BJ (cell line): ENCODE data around the gene STIM1. TPM values are rescaled to one million over a fixed set of nuclear protein-coding genes. Genes with fewer than 3 reads are reported as not detected.
"Not testable (repeated sequence)": the region's sequence is repeated elsewhere in the genome, so short reads cannot be mapped to it uniquely, and the experiment has no call there.

Experiments used
- CTCF ChIA-PET: fragments of 350-600 bp; formaldehyde crosslinking; extraction: SDS; loops from one replicate; lab custom pipeline; 2021; ENCODE audit warnings: antibody characterized with exemption, inconsistent platforms; lab: Yijun Ruan, JAX
- POLR2A ChIA-PET: fragments of 300-600 bp; sonication (Branson Sonifier 250); formaldehyde crosslinking; extraction: SDS; loops from one replicate; lab custom pipeline; 2021; ENCODE audit warnings: antibody characterized with exemption; lab: Charles Lee
- DNase-seq: peaks from one replicate; pipeline ENCODE4 v3.0.0-alpha.2; 2011; ENCODE audit warnings: low read depth
- H3K27me3 ChIP-seq: 2 replicates; pipeline ENCODE4 v1.6.0; 2011; ENCODE audit warnings: low read length; ENCODE audit not compliant: control insufficient read depth, insufficient read depth
- H3K36me3 ChIP-seq: 2 replicates; pipeline ENCODE4 v1.5.1; 2011; ENCODE audit warnings: low read length; ENCODE audit not compliant: control insufficient read depth, insufficient read depth
- H3K4me3 ChIP-seq: 2 replicates; pipeline ENCODE4 v1.5.1; 2011; ENCODE audit warnings: low read depth, mild to moderate bottlenecking, control low read depth, low read length
- CTCF ChIP-seq: IDR thresholded peaks from 2 replicates; pipeline ENCODE4 v1.5.1; 2011; ENCODE audit warnings: low read depth, mild to moderate bottlenecking, control low read depth, inconsistent platforms, low read length, moderate library complexity; ENCODE audit not compliant: insufficient read depth
- polyA plus RNA-seq: library from polyadenylated mRNA; depleted of rRNA; stranded (reverse); fragments of >200 nt; gene quantifications from 2 replicates; pipeline ENCODE4 v1.2.3, GENCODE V29; 2011

The STIM1 gene
- polyA plus RNA-seq, 1 experiment = 54.6 TPM

GRCh38 chr11:3896644-3897043 is 41.2 kb downstream of the STIM1 start:
- TF ChIP-seq CTCF = no peak
- Histone ChIP-seq H3K36me3 (no peaks in the 10 kb centered on the region), H3K27me3 (no peaks in the 10 kb centered on the region), H3K4me3 (no peak overlapping the region)
- no peak for DNase-seq
- POLR2A ChIA-PET = no interaction called here
- CTCF ChIA-PET = interaction anchor here (0.9 to 2.8 kb wide), 5 partner anchors 9 to 55 kb away, joined by 3 to 16 read pairs (median 6); partner anchors contain the start of genes RHOG and STIM1

- H3K36me3 ChIP-seq, CTCF ChIA-PET, DNase-seq, H3K27me3 ChIP-seq, POLR2A ChIA-PET, H3K4me3 ChIP-seq: not testable (repeated sequence)
Observed at GRCh38 chr11:3900230-3900629, 44.8 kb downstream of the STIM1 start.

GRCh38 chr11:3901249-3902025 is 46.0 kb downstream of the STIM1 start:
- Histone ChIP-seq H3K36me3 (no peaks in the 10 kb centered on the region), H3K4me3 (no peak overlapping the region), H3K27me3 (no peaks in the 10 kb centered on the region)
- no peak for TF ChIP-seq CTCF
- no peak for DNase-seq
- ChIA-PET CTCF (interaction anchor here (0.6 to 1.5 kb wide), 4 partner anchors 33 to 173 kb away, joined by 3 read pairs; no protein-coding TSS in a partner anchor), POLR2A (no interaction called here)

GRCh38 chr11:3902441-3902840 is 47.0 kb downstream of the STIM1 start:
- CTCF ChIA-PET = interaction anchor here (1.4 to 1.5 kb wide), 2 partner anchors 53 to 172 kb away, joined by 3 to 6 read pairs; no protein-coding TSS in a partner anchor
- Histone ChIP-seq H3K27me3 (no peaks in the 10 kb centered on the region), H3K36me3 (no peaks in the 10 kb centered on the region), H3K4me3 (no peak overlapping the region)
- POLR2A ChIA-PET = no interaction called here
- no peak for DNase-seq
- TF ChIP-seq CTCF = no peak

GRCh38 chr11:3903207-3903896 is 47.9 kb downstream of the STIM1 start:
- POLR2A ChIA-PET = interaction anchor here (0.6 kb wide), 1 partner anchor 21 kb away, joined by 4 read pairs; no protein-coding TSS in a partner anchor
- no peak for DNase-seq
- CTCF ChIA-PET = interaction anchor here (1.4 to 1.5 kb wide), 2 partner anchors 54 to 171 kb away, joined by 3 to 6 read pairs; no protein-coding TSS in a partner anchor

More at GRCh38 chr11:3903207-3903896, 47.9 kb downstream of the STIM1 start:
- no peak overlapping the region for H3K4me3 ChIP-seq
- no peaks in the 10 kb centered on the region for H3K27me3 ChIP-seq
- no peaks in the 10 kb centered on the region for H3K36me3 ChIP-seq
- no peak for TF ChIP-seq CTCF
